Neutrophil (primary cell): ENCODE measurements around the gene NUP107.

Experiments
- H3K27ac ChIP-seq: fragments of 200-600 bp; sonication (generic); 2 replicates; pipeline ENCODE4 v1.5.1; 2016; ENCODE audit warnings: mild to moderate bottlenecking, moderate library complexity
- H3K27me3 ChIP-seq: fragments of 200-600 bp; sonication (generic); 2 replicates; pipeline ENCODE4 v1.6.0; 2016; ENCODE audit warnings: mild to moderate bottlenecking
- H3K36me3 ChIP-seq: fragments of 200-600 bp; sonication (generic); 2 replicates; pipeline ENCODE4 v1.5.1; 2017
- H3K4me1 ChIP-seq, 2 experiments: fragments of 200-600 bp in 1 of 2; sonication (generic) in 1 of 2; 1 replicate in 1 of 2; 2 replicates in 1 of 2; pipeline versions ENCODE4 v1.5.1 to v1.6.1; 2013 to 2016; ENCODE audit warnings: low read depth in 1 of 2, low read length in 1 of 2, mild to moderate bottlenecking in 1 of 2, moderate library complexity in 1 of 2; ENCODE audit not compliant: control insufficient read depth in 1 of 2, insufficient read depth in 1 of 2
- H3K4me3 ChIP-seq, 2 experiments: fragments of 200-600 bp in 1 of 2; sonication (generic) in 1 of 2; 1 replicate in 1 of 2; 2 replicates in 1 of 2; pipeline ENCODE4 v1.5.1; 2013 to 2016; ENCODE audit warnings: low read depth in 1 of 2, low read length in 1 of 2, mild to moderate bottlenecking in 1 of 2, moderate library complexity in 1 of 2
- H3K9me3 ChIP-seq: fragments of 200-600 bp; sonication (generic); 2 replicates; pipeline ENCODE4 v1.5.1; 2016
- TF ChIP-seq, protein P1 (sequence below): fragments of 200-600 bp; sonication (generic); IDR thresholded peaks from 2 replicates; pipeline ENCODE4 v1.5.1; 2016; ENCODE audit warnings: antibody characterized with exemption

The NUP107 gene

DNA sequence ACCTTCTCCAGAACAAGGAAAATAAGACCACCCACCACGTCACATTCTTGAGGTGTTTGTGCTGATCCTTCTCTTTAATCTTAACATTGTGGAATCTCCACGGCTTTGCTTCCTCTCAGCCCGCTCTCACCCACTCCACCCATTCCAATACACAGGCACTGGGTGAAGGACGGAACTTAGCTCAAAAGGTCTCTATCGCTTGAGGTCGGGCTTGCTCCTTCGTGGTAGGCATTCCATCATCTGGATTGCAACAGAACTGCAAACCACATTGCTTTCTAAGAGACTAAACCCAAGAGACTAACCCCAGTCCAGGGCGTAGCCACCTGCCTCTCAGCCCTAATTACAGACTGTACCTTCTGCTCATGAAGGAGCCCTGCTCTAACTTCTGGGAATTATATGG, 97.2 kb downstream of the NUP107 start:
- H3K4me1 ChIP-seq: peaks cover 50 to 56% of the 10 kb centered on the region in 2 experiments

DNA sequence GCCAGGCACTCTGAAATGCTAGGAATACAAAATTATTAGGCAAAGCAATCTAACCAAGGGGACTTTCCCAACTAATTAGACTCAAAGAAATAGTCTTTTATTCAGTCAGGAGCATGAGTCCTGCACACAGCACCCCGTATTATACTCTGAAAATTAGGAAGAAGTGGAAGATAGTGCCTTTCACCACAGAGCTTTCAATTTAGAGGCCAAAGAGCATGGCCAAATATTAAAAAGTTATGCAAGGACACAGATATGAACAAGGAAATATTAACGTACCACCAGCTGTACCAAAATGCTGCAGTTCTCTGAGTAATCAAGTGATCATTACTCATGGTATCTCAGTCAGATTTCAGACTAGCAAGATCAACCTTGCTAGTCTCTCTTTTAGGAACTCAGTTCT, 98.6 kb downstream of the NUP107 start:
- Histone ChIP-seq H3K9me3 (no peaks in the 10 kb centered on the region), H3K4me1 (peaks cover 50 to 56% of the 10 kb centered on the region in 2 experiments), H3K27me3 (no peaks in the 10 kb centered on the region), H3K27ac (peak overlapping the region; percentile 94), H3K36me3 (no peaks in the 10 kb centered on the region), H3K4me3 (no peak overlapping the region)
- TF ChIP-seq, protein P1, sequence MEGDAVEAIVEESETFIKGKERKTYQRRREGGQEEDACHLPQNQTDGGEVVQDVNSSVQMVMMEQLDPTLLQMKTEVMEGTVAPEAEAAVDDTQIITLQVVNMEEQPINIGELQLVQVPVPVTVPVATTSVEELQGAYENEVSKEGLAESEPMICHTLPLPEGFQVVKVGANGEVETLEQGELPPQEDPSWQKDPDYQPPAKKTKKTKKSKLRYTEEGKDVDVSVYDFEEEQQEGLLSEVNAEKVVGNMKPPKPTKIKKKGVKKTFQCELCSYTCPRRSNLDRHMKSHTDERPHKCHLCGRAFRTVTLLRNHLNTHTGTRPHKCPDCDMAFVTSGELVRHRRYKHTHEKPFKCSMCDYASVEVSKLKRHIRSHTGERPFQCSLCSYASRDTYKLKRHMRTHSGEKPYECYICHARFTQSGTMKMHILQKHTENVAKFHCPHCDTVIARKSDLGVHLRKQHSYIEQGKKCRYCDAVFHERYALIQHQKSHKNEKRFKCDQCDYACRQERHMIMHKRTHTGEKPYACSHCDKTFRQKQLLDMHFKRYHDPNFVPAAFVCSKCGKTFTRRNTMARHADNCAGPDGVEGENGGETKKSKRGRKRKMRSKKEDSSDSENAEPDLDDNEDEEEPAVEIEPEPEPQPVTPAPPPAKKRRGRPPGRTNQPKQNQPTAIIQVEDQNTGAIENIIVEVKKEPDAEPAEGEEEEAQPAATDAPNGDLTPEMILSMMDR: no peak

More for the DNA sequence above, 97.2 kb downstream of the NUP107 start:
- TF ChIP-seq, protein P1: no peak
- H3K4me3 ChIP-seq: no peak overlapping the region
- H3K36me3 ChIP-seq: no peaks in the 10 kb centered on the region
- H3K27ac ChIP-seq: peak overlapping the region; percentile 94
- H3K27me3 ChIP-seq: no peaks in the 10 kb centered on the region
- H3K9me3 ChIP-seq: no peaks in the 10 kb centered on the region

DNA sequence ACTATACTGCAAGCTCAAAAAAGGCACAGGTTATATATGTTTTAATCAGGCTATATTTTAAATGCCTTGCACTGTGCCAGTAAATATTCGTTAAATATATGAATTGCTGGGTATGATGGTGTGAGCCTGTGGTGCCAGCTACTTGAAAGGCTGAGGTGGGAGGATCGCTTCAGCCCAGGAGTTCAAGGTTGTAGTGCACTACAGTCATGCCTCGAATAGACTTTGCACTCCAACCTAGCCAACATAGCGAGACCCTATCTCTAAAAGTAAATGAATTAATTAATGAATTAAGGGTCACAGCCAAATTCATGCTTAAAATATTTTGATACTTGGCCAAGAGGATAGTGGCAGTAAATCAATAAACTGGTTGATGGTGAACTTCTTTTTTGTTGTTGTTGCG, 99.0 kb downstream of the NUP107 start:
- peak overlapping the region; percentile 94 for H3K27ac ChIP-seq
- TF ChIP-seq, protein P1: no peak
- H3K9me3 ChIP-seq: no peaks in the 10 kb centered on the region
- no peaks in the 10 kb centered on the region for H3K36me3 ChIP-seq
- no peaks in the 10 kb centered on the region for H3K27me3 ChIP-seq
- no peak overlapping the region for H3K4me3 ChIP-seq
- H3K4me1 ChIP-seq: peaks cover 50 to 56% of the 10 kb centered on the region in 2 experiments

DNA sequence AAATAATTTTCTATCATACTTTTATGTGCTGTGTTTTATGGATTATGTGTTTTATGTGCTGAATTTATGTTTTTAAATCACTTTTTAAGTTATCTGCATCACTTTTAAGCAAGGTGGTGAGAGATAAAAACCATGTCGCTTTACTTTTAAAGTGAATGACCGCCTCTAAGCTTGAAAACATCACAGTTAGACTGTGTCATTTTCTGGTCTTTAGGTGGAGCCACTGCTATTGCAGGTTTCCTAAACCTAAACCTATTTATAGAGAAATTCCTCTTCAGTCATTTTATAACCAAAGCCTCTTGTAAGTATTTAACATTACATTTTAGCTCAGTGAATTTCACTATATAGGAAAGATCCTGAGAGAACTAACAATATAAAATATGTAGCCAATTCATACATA, 100.2 kb downstream of the NUP107 start:
- H3K36me3 ChIP-seq: no peaks in the 10 kb centered on the region
- H3K27ac ChIP-seq: peak overlapping the region; percentile 94
- TF ChIP-seq, protein P1: no peak
- peaks cover 50 to 56% of the 10 kb centered on the region in 2 experiments for H3K4me1 ChIP-seq
- H3K4me3 ChIP-seq: peak overlapping the region; percentile 8 to 52
- H3K9me3 ChIP-seq: no peaks in the 10 kb centered on the region
- no peaks in the 10 kb centered on the region for H3K27me3 ChIP-seq

DNA sequence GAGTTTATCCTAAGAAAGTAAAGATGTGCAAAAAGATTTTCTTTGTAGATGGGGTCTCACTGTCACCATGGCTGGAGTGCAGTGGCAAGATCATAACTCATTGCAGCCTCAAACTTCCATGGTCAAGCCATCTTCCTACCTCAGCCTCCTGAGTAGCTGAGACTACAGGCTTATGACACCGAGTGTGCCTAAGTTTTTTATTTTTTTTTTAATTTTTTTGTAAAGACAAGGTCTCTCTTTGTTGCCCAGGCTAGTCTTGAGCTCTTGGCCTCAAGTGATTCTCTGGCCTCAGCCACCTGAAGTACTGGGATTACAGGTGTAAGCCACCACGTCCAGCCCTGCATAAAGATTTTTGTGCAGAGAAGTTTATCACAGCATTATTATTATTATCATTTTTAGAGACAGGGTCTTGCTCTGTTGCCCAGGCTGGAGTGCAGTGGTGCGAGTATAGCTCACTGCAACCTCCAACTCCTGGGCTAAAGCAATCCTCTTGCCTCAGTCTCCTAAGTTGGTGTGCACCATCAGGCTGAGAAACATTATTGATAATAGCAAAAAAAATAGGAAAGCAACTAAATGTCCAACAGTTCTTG, 101.9 kb downstream of the NUP107 start:
- Histone ChIP-seq H3K27ac (peak overlapping the region; percentile 94), H3K36me3 (no peaks in the 10 kb centered on the region), H3K9me3 (no peaks in the 10 kb centered on the region), H3K4me1 (peaks cover 47 to 52% of the 10 kb centered on the region in 2 experiments), H3K4me3 (no peak overlapping the region), H3K27me3 (no peaks in the 10 kb centered on the region)
- TF ChIP-seq, protein P1: no peak
